SJSA1 (cell line): ENCODE results near the gene NEGR1. TPM values are rescaled to one million over a fixed set of nuclear protein-coding genes. Genes with fewer than 3 reads are reported as not detected.

Experiments used
- DNase-seq, 2 experiments: peaks; one replicate each; pipeline ENCODE4 v3.0.0-alpha.2; 2015 to 2020; ENCODE audit warnings: low spot score in 2 of 2, low read depth in 1 of 2
- H3K27ac ChIP-seq: fragments of 250-450 bp; sonication (Bioruptor Pico); 2 replicates; pipeline ENCODE4 v1.5.1; 2020; ENCODE audit warnings: mild to moderate bottlenecking, moderate library complexity
- H3K27me3 ChIP-seq: fragments of 250-450 bp; sonication (Bioruptor Pico); replicated peaks from 2 replicates; pipeline ENCODE4 v1.5.1; 2020; ENCODE audit warnings: mild to moderate bottlenecking, moderate library complexity
- H3K36me3 ChIP-seq: fragments of 250-450 bp; sonication (Bioruptor Pico); 2 replicates; pipeline ENCODE4 v1.5.1; 2020; ENCODE audit warnings: mild to moderate bottlenecking
- H3K4me1 ChIP-seq: fragments of 250-450 bp; sonication (Bioruptor Pico); replicated peaks from 2 replicates; pipeline ENCODE4 v1.6.1; 2021; ENCODE audit warnings: mild to moderate bottlenecking
- H3K4me3 ChIP-seq: fragments of 250-450 bp; sonication (Bioruptor Pico); 2 replicates; pipeline ENCODE4 v1.5.1; 2020; ENCODE audit warnings: mild to moderate bottlenecking
- H3K9me3 ChIP-seq: fragments of 250-450 bp; sonication (Bioruptor Pico); replicated peaks from 2 replicates; pipeline ENCODE4 v1.5.1; 2020; ENCODE audit warnings: mild to moderate bottlenecking
- total RNA-seq: library from RNA; depleted of rRNA; stranded (reverse); fragments of >200 nt; shearing (Covaris generic); gene quantifications from 2 replicates; pipeline ENCODE4 v1.2.3, GENCODE V29; 2014

NEGR1 gene
- total RNA-seq, 1 experiment from 2014 or later, result 1.9 TPM

DNA sequence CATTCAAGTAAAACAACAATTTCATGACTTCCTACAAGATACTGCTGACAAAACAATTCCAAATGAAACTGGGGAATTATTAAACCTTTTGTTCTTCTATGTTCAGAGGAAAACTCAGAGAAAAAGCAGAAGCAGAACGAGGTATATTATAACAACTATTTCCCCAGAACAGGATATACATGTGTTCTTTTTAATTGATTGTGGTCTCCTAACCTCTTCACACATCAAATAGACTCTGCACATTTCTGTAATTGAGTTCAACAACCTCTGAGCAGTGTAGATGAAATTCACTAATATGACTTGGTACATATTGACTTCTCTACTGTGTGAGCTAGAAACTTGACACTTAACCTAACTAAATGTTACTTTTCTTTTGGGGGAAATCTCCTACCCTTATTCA, 584.2 kb downstream of the NEGR1 start:
- H3K4me1 ChIP-seq, result no peaks in the 10 kb centered on the region
- no peak overlapping the region for H3K27ac ChIP-seq
- H3K27me3 ChIP-seq, result no peaks in the 10 kb centered on the region
- DNase-seq, result no peak
- H3K36me3 ChIP-seq, result no peaks in the 10 kb centered on the region
- 0 out of 2 replicates have a peak, but pooled peaks cover 3% of the 10 kb centered on the region for H3K9me3 ChIP-seq
- no peak overlapping the region for H3K4me3 ChIP-seq

DNA sequence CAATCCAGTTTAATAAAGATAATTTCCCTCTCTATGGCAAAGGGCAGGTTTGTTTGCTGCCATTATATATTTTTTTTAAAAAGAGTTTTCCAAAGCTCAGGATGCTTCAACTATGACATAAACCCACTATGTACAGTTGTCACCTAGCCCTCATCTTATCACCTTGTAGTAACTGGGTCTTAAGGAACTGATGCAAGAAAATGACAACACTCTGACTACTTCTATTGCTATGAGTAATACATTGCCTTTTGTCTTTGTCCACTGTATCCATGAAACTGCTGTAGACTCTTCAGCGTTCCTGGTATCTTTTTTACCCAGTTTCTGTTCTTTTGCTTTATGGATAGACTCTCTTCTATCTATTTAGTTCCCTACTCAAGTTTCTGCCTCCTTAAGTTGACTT, 586.5 kb downstream of the NEGR1 start:
- Histone ChIP-seq H3K36me3 (no peaks in the 10 kb centered on the region), H3K27me3 (no peaks in the 10 kb centered on the region), H3K4me1 (no peaks in the 10 kb centered on the region), H3K4me3 (no peak overlapping the region), H3K27ac (no peak overlapping the region), H3K9me3 (no peaks in the 10 kb centered on the region)
- no peak for DNase-seq

DNA sequence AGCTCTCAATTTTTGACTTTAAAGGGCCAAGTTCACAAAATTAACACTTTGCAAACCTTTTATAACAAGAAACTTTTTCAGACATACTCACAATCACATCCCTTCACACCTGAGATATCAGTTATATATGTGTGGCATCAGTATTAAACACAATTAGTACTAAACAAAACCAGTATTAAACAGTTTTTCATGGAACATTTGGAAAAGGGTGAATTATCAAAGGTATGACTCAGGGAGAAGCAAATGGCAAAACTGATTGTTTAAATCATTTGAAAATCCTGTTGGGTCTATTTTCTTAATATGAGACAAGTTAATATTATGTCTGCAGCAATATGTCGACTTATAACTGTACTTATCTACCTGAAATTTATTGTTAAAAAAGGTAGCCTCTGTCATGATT, 587.3 kb downstream of the NEGR1 start:
- H3K27me3 ChIP-seq, result no peaks in the 10 kb centered on the region
- no peaks in the 10 kb centered on the region for H3K36me3 ChIP-seq
- H3K4me3 ChIP-seq, result no peak overlapping the region
- no peaks in the 10 kb centered on the region for H3K9me3 ChIP-seq
- DNase-seq, result no peak
- H3K4me1 ChIP-seq, result no peaks in the 10 kb centered on the region
- no peak overlapping the region for H3K27ac ChIP-seq

DNA sequence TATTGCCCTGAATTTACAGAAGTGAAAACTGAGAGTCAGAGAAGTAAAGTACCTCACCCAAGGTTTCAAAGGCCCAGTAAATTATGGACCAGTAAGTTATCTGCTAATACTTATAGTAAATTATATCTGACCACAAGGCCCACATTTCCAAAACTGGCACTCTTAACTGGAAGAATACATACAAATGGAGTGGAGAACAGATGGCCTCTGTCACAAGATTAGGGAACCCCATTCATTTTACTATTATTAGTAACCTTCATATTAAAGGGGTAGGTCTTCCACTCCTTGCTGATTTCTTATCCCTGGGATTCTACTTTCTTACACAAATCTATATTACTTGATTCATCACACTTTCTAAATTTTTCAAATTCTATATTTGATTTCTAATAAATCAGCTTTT, 588.8 kb downstream of the NEGR1 start:
- Histone ChIP-seq H3K36me3 (no peaks in the 10 kb centered on the region), H3K4me1 (no peaks in the 10 kb centered on the region), H3K27me3 (no peaks in the 10 kb centered on the region), H3K27ac (no peak overlapping the region), H3K9me3 (no peaks in the 10 kb centered on the region), H3K4me3 (no peak overlapping the region)
- DNase-seq, result no peak

DNA sequence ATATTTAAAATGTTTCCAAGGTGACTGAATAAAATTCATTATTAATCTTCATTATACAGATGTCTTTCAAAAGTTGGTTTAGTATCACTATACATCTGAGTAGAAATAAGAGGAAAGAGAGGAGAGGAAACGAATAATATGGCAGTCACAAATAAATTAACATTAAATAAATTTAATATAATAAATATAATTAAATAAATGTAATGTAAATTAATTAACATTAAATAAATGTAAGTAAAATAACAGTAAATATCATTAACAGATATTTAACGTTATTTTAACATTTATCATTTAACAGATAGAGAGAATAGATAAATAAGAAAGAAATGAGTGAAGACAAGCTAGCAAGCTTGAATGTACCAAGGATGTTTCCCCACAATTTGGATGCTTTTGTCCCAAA, 592.7 kb downstream of the NEGR1 start:
- Histone ChIP-seq H3K4me3 (no peak overlapping the region), H3K4me1 (no peaks in the 10 kb centered on the region), H3K27me3 (no peaks in the 10 kb centered on the region), H3K9me3 (no peaks in the 10 kb centered on the region), H3K36me3 (no peaks in the 10 kb centered on the region), H3K27ac (no peak overlapping the region)
- DNase-seq, result no peak

DNA sequence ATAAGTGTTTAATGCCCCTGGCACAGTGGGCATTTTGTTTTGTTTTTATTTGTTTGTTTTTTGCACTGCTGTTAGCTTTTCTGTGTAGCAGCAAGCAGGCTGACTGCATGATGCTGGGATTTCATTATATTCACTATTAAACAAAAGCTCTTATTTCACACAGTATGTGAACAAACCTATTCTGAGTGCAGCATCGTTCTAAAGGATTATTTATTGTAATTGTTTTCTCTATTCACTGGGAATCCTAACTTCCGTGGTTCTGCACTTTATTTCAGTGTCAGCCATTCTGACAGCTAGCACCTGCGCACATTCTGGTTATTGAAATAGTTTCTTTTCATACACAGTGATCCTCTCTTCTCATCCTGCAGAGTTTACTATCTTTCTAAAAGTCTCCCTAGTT, 595.0 kb downstream of the NEGR1 start:
- no peak for DNase-seq
- H3K27me3 ChIP-seq, result no peaks in the 10 kb centered on the region
- no peaks in the 10 kb centered on the region for H3K36me3 ChIP-seq
- no peak overlapping the region for H3K27ac ChIP-seq
- no peaks in the 10 kb centered on the region for H3K9me3 ChIP-seq
- no peak overlapping the region for H3K4me3 ChIP-seq
- H3K4me1 ChIP-seq, result no peaks in the 10 kb centered on the region

DNA sequence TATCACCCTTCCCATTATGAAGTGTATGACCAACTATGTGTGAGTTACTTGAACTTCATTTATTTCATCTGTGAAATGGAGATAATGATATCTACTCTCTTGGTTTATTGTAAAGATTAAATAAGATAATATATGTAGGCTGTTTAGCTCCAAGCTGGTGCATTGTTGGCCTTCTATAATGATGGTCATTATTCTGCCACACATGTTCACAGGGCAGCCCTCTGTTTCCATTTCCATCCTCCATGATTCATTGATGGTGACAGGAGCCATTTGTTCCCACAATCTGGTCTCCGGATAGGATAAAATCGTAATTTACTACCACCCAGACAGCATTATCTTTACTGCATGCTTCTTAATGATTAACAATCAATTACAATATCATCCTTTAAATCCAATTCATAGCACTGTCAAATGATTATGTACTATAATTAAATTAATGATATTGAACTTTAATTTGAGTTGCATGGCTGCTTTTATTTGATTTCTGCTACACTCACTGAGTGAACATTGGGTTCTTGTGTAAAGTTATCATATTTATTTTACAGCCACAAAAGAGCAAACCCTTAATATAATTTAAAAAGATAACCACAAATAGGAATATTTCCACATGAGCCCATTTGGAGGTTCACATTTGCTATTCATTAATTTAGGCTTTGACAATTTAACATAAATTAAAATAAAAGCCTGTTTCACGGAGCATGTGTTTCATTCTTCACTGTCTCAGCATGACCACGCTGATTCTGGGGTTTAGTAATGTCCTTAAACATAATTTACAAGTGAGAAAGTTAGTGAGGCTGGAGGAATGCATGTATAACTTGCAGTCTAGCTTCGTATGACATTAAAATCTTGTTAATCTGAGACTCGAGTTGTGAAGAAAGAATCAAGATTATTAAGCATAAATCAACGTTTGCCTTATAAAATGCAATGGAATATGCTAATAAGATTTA, 605.1 kb downstream of the NEGR1 start:
- no peak overlapping the region for H3K27ac ChIP-seq
- no peak for DNase-seq
- no peak overlapping the region for H3K4me3 ChIP-seq
- H3K9me3 ChIP-seq, result no peaks in the 10 kb centered on the region
- H3K4me1 ChIP-seq, result no peaks in the 10 kb centered on the region
- no peaks in the 10 kb centered on the region for H3K36me3 ChIP-seq
- no peaks in the 10 kb centered on the region for H3K27me3 ChIP-seq

DNA sequence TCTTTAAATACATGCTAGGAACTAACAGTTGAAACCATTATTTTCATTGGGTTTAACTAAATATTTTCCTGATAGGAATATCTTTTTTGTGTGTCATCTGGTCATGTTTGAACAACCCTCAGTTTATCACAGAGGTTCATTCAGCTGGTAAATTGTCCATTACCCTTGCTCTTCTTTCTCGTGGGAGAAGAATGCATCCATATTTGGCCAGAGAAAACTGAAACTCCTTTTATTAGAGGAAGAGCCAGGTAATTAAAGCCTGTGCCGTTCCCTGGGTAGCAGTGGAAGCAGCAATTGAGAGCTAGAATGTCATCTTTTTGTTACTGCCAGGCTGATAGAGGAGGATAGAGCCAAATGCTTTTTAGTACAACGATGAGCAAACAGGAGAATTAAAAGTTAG, 614.3 kb downstream of the NEGR1 start:
- H3K9me3 ChIP-seq, result no peaks in the 10 kb centered on the region
- H3K4me3 ChIP-seq, result no peak overlapping the region
- no peaks in the 10 kb centered on the region for H3K4me1 ChIP-seq
- H3K27ac ChIP-seq, result no peak overlapping the region
- no peaks in the 10 kb centered on the region for H3K36me3 ChIP-seq
- no peak for DNase-seq
- H3K27me3 ChIP-seq, result no peaks in the 10 kb centered on the region

DNA sequence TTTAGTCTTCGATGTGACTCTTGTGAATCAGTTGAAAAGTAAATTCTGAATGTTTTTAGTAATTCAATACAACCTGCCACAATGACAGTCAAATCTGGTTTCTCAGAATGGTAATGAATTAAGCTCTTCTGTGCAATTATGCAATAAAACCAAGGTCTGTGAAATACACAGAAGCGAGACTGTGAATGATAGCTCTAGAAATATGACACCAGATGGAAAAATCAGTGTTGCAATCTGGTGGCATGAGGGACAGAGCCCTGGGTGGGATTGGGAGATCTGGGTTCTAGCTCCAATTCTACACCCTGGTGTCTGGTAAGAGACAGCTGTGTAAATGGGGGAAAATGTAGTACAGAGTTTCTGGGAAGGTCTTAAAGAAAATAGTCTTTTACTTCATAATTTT, 615.1 kb downstream of the NEGR1 start:
- Histone ChIP-seq H3K4me3 (no peak overlapping the region), H3K36me3 (no peaks in the 10 kb centered on the region), H3K9me3 (no peaks in the 10 kb centered on the region), H3K27me3 (no peaks in the 10 kb centered on the region), H3K27ac (no peak overlapping the region), H3K4me1 (no peaks in the 10 kb centered on the region)
- DNase-seq, result no peak

DNA sequence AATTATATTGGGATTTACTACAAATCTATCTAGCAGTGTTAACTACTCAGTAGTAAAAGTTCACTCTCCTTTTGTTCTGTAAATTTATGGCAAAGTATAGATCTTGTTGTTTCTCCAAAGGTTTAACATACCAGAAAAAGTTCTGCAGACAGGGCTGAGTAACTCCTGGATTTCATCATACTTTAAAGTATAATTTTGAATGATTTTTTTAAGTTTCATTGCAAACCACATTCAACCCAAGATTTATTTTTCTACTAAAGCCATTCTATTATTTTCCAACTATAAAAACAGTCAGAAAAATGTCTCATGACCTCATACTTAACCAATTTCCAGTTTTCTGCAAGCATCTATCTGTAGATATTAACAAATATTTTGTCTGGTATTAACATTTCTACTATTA, 615.7 kb downstream of the NEGR1 start:
- Histone ChIP-seq H3K27ac (no peak overlapping the region), H3K4me3 (no peak overlapping the region), H3K27me3 (no peaks in the 10 kb centered on the region), H3K4me1 (no peaks in the 10 kb centered on the region), H3K9me3 (no peaks in the 10 kb centered on the region), H3K36me3 (no peaks in the 10 kb centered on the region)
- DNase-seq, result no peak

DNA sequence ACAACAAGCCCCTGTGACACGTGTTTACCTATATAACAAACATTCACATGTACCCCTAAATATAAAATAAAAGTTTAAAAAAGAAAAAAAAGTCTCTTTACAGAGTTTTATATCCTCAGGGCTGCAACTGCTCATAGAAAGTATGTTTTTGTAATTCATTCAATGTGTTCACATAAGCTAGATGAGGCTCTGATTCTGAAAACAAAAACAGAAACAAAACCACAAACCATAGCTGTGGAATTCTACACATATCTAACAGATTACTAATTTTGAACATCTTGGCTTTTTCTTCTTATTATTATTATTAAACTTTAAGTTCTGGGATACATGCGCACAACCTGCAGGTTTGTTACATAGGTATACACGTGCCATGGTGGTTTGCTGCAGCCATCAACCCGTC, 621.9 kb downstream of the NEGR1 start:
- no peaks in the 10 kb centered on the region for H3K36me3 ChIP-seq
- H3K4me3 ChIP-seq, result no peak overlapping the region
- no peaks in the 10 kb centered on the region; the same call in 1 of the 2 replicates for H3K9me3 ChIP-seq
- peak in 1 of 2 experiments; percentile 5 for DNase-seq
- H3K27ac ChIP-seq, result no peak overlapping the region
- H3K27me3 ChIP-seq, result no peaks in the 10 kb centered on the region
- H3K4me1 ChIP-seq, result no peaks in the 10 kb centered on the region; the same call in 1 of the 2 replicates

DNA sequence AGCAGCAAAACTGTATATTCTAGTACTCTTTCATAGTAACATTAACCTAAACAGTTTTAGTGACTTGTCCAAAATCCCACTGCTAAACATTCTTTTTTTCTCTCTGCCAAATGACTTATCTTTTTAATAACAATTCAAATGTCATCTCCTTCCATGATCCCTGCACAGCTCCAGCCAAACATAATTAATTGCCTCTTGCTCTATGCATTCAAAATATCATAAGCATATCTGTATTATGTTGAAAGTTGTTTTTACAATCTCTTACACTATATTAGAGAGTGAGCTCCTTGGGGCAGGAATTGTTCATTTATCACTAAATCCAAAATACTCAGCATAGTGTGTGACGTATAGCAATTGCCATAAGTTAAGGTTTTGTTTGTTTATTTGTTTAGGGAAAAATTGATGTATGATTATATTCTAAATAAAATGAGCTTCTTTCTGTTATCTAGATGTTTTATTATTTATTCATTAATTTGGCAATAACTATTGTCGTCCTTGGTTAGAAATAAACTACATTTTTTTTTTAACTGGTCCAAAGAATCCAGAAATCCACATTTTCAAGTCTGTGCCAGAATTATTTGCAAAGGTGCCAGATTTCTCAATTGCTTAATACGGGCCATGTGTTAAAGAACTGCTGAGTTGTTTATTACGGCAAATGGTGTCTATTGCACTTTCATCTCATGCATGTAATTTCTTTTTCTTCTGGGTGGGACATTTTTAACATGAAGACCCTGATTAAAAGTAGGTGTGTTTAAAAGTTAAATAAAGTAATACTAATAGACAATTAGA, 624.3 kb downstream of the NEGR1 start:
- DNase-seq, result no peak
- Histone ChIP-seq H3K9me3 (no peaks in the 10 kb centered on the region; the same call in 1 of the 2 replicates), H3K27me3 (no peaks in the 10 kb centered on the region), H3K4me1 (no peaks in the 10 kb centered on the region; the same call in 1 of the 2 replicates), H3K36me3 (no peaks in the 10 kb centered on the region), H3K4me3 (no peak overlapping the region), H3K27ac (no peak overlapping the region)

DNA sequence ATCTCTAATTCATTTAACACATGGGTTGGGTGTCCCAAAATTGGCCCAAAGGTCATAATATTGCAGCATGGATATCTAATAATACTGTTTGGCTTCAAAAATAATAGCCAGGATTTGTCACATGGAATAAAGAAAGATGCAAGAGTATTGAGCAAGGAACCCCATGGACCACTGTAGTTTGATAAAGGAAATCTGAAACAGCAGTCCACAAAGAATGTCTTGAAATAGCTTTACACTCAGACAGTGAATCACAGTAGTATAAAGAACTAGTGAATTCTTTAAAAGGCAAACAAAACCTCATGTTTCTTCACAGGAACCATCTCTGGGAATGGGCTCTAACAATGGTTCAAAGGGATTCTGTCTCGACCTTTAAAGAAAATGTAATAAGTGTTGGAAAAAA, 625.4 kb downstream of the NEGR1 start:
- Histone ChIP-seq H3K9me3 (no peaks in the 10 kb centered on the region; the same call in 1 of the 2 replicates), H3K27me3 (no peaks in the 10 kb centered on the region), H3K27ac (no peak overlapping the region), H3K4me1 (no peaks in the 10 kb centered on the region; the same call in 1 of the 2 replicates), H3K4me3 (no peak overlapping the region), H3K36me3 (no peaks in the 10 kb centered on the region)
- DNase-seq, result no peak

DNA sequence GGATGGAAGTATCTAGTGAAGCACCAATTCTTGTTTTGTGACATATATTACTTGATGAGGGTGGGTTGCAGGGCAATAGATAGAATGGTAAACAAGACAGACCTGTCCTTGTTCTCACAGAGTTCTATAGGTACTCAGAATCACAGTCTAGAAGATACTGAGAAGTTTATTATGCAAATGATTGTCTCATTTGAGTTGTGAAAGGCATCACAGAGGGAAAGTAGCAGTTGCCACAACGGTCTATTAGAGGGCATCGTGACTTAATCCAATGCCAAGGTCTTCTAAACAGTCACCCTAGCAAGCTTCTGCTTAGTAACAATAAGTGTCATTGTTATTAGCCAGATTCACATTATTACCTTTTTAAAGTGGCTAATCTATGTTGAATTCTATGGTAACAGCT, 626.7 kb downstream of the NEGR1 start:
- DNase-seq, result no peak
- Histone ChIP-seq H3K4me3 (no peak overlapping the region), H3K27ac (no peak overlapping the region), H3K27me3 (no peaks in the 10 kb centered on the region), H3K36me3 (no peaks in the 10 kb centered on the region), H3K4me1 (no peaks in the 10 kb centered on the region; the same call in 1 of the 2 replicates), H3K9me3 (no peaks in the 10 kb centered on the region)
